Measurements from ENCODE around the gene DHX35. TPM values are rescaled to one million over a fixed set of nuclear protein-coding genes. Genes with fewer than 3 reads are reported as not detected.

Gene DHX35
- total and polyA plus RNA-seq, 2 of the 13 experiments (the other 11 are each of a cell fraction or from before 2014, with no cell fraction given): 25.8 to 28.7 TPM

GRCh38 chr20:38926142-38926933 is 35.8 kb upstream of the DHX35 start, which contains the start of gene FAM83D (continued):
- peak; percentile 72; the same call in 1 of the 2 replicates for TF ChIP-seq ARID3A (IDR thresholded peaks at IDR 0.05; ENCODE audit: low read depth, low read length)
- peak; percentile 97 for TF ChIP-seq ZNF839 (CRISPR knock-in tag; IDR thresholded peaks at IDR 0.05; ENCODE audit: borderline replicate concordance)
- no peak for TF ChIP-seq ZNF496 (CRISPR knock-in tag; IDR thresholded peaks at IDR 0.05; ENCODE audit: insufficient replicate concordance)
- TF ChIP-seq, protein P1, sequence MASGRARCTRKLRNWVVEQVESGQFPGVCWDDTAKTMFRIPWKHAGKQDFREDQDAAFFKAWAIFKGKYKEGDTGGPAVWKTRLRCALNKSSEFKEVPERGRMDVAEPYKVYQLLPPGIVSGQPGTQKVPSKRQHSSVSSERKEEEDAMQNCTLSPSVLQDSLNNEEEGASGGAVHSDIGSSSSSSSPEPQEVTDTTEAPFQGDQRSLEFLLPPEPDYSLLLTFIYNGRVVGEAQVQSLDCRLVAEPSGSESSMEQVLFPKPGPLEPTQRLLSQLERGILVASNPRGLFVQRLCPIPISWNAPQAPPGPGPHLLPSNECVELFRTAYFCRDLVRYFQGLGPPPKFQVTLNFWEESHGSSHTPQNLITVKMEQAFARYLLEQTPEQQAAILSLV (CRISPR knock-in tag; IDR thresholded peaks at IDR 0.05; ENCODE audit: borderline replicate concordance): 0 out of 2 replicates have a peak, but pooled peaks have one; percentile 19
- TF ChIP-seq MXI1 (IDR thresholded peaks at IDR 0.05; ENCODE audit: borderline replicate concordance, low read depth, low read length): peak; percentile 99
- TF ChIP-seq GTF2F1 (IDR thresholded peaks at IDR 0.05; ENCODE audit: low read length): no peak
- TF ChIP-seq KDM3A (CRISPR knock-in tag; IDR thresholded peaks at IDR 0.05; ENCODE audit: low read depth): peak; percentile 98
- TF ChIP-seq SCMH1 (CRISPR knock-in tag; IDR thresholded peaks at IDR 0.05; ENCODE audit: borderline replicate concordance): no peak
- peak; percentile 75; the same call in 1 of the 2 replicates for TF ChIP-seq RFXANK (CRISPR knock-in tag; IDR thresholded peaks at IDR 0.05)
- no peak for TF ChIP-seq ZNF7 (CRISPR knock-in tag; IDR thresholded peaks at IDR 0.05)
- peak; percentile 81; the same call in 1 of the 2 replicates for TF ChIP-seq GABPB1 (CRISPR knock-in tag; IDR thresholded peaks at IDR 0.05)
- TF ChIP-seq MIER3 (CRISPR knock-in tag; IDR thresholded peaks at IDR 0.05; ENCODE audit: borderline replicate concordance): no peak; the same call in 1 of the 2 replicates
- peak; percentile 28; the same call in 1 of the 2 replicates for TF ChIP-seq ZNF629 (CRISPR knock-in tag; conservative IDR thresholded peaks at IDR 0.05)
- TF ChIP-seq POLR2A (IDR thresholded peaks at IDR 0.05; ENCODE audit: insufficient read depth in 1 of 2, low read depth in 2 of 2, low read length in 2 of 2): peak; percentile 100
- peak; percentile 94 for TF ChIP-seq KLF15 (CRISPR knock-in tag; IDR thresholded peaks at IDR 0.05; ENCODE audit: borderline replicate concordance)
- TF ChIP-seq MAX (IDR thresholded peaks at IDR 0.05): peak; percentile 91
- peak; percentile 78; the same call in 1 of the 2 replicates for TF ChIP-seq CAMTA2 (CRISPR knock-in tag; IDR thresholded peaks at IDR 0.05; ENCODE audit: borderline replicate concordance)
- TF ChIP-seq ZNF616 (CRISPR knock-in tag; IDR thresholded peaks at IDR 0.05; ENCODE audit: low read depth): no peak; the same call in 1 of the 2 replicates
- TF ChIP-seq TCF12 (IDR thresholded peaks at IDR 0.05): no peak
- TF ChIP-seq TCF12 (CRISPR knock-in tag; IDR thresholded peaks at IDR 0.05): peak; percentile 91
- TF ChIP-seq EED (CRISPR knock-in tag; IDR thresholded peaks at IDR 0.05): peak; percentile 92
- peak; percentile 67; the same call in 1 of the 2 replicates for TF ChIP-seq ZNF609 (CRISPR knock-in tag; IDR thresholded peaks at IDR 0.05; ENCODE audit: borderline replicate concordance)
- TF ChIP-seq ZNF382 (CRISPR knock-in tag; IDR thresholded peaks at IDR 0.05; ENCODE audit: borderline replicate concordance): no peak

Data from HepG2 (cell line).